ENCODE data around the gene PLD1. TPM values are rescaled to one million over a fixed set of nuclear protein-coding genes. Genes with fewer than 3 reads are reported as not detected.

The PLD1 gene
- total and polyA plus RNA-seq, 2 of the 8 experiments (the other 6 are each of a cell fraction or from before 2014, with no cell fraction given) = 1.2 to 2.6 TPM

GRCh38 chr3:171652932-171653331 lies 157.4 kb downstream of the PLD1 start:
- Histone ChIP-seq H2BK20ac (ENCODE audit: low read length) (no peak overlapping the region), H4K20me1 (replicated peaks in 1 of 2; ENCODE audit: control insufficient read depth in 1 of 2, insufficient read depth in 2 of 2, low read length in 2 of 2) (no peaks in the 10 kb centered on the region), H3K4me2 (ENCODE audit: insufficient read depth in 1 of 2, low read depth in 2 of 2, low read length in 2 of 2) (no peak overlapping the region), H3K4ac (replicated peaks; ENCODE audit: insufficient read length, low read depth, low read length) (no peak overlapping the region), H3K79me2 (ENCODE audit: control insufficient read depth in 1 of 2, insufficient read depth in 2 of 2, low read length in 2 of 2) (no peaks in the 10 kb centered on the region), H2BK12ac (ENCODE audit: low read depth, low read length) (no peak overlapping the region), H4K91ac (replicated peaks; ENCODE audit: insufficient read length, low read length) (no peak overlapping the region), H3K56ac (replicated peaks; ENCODE audit: insufficient read length, low read depth, low read length) (no peak overlapping the region), H2BK15ac (ENCODE audit: low read length) (no peak overlapping the region), H3K4me1 (replicated peaks in 1 of 4; ENCODE audit: control insufficient read depth in 3 of 4, insufficient read depth in 4 of 4, low read length in 3 of 4) (no peaks in the 10 kb centered on the region), H4K5ac (ENCODE audit: insufficient read length, low read depth, low read length) (no peak overlapping the region), H3K79me1 (ENCODE audit: low read depth, low read length) (no peaks in the 10 kb centered on the region), H3K9me3 (ENCODE audit: insufficient read depth in 2 of 2, low read depth in 1 of 2, low read length in 1 of 2) (no peaks in the 10 kb centered on the region), H3K14ac (ENCODE audit: insufficient read length) (no peak overlapping the region), H3K36me3 (ENCODE audit: control insufficient read depth in 2 of 4, insufficient read depth in 4 of 4, low read length in 3 of 4) (no peaks in the 10 kb centered on the region), H2AK5ac (ENCODE audit: low read depth, low read length) (no peak overlapping the region), H3K4me3 (ENCODE audit: extremely low read depth in 1 of 4, insufficient read depth in 2 of 4, low read depth in 3 of 4, low read length in 4 of 4) (no peak overlapping the region), H2AFZ (ENCODE audit: low read length) (no peak overlapping the region), H3K27me3 (replicated peaks in 1 of 4; ENCODE audit: control insufficient read depth in 3 of 4, extremely low read depth in 1 of 4, insufficient read depth in 3 of 4, low read length in 3 of 4) (no peaks in the 10 kb centered on the region), H3K9ac (replicated peaks in 1 of 4; ENCODE audit: extremely low read depth in 1 of 4, low read depth in 3 of 4, low read length in 3 of 4) (no peak overlapping the region), H3K18ac (ENCODE audit: extremely low read depth, low read length) (no peak overlapping the region), H3K23me2 (ENCODE audit: low read depth, low read length) (no peaks in the 10 kb centered on the region), H2BK120ac (replicated peaks; ENCODE audit: low read depth, low read length) (no peak overlapping the region), H3K27ac (ENCODE audit: low read depth, low read length) (no peak overlapping the region), H2BK5ac (ENCODE audit: low read depth, low read length) (no peak overlapping the region), H3K23ac (ENCODE audit: insufficient read length) (no peak overlapping the region), H4K8ac (ENCODE audit: extremely low read depth, insufficient read depth, low read length) (no peak overlapping the region)
- ChIA-PET POLR2A (ENCODE audit: partially characterized antibody) (no interaction called here), CTCF (ENCODE audit: partially characterized antibody) (interaction anchor here (0.7 to 1.2 kb wide), 3 partner anchors 10 to 642 kb away, joined by 3 to 4 read pairs (median 3); no protein-coding TSS in a partner anchor)
- no peak for DNase-seq (ENCODE audit: low read depth in 1 of 2, low spot score in 2 of 2)
- 100% methylated on average over 1 of the region's 1 CpG; no CpG with 5 or more reads in 1 of the 2 experiments for WGBS, 2 experiments (ENCODE audit: extremely low coverage in 1 of 2, insufficient coverage in 1 of 2, insufficient read length in 1 of 2, insufficient replicate concordance in 2 of 2, low coverage in 1 of 2, low lambda C conversion rate in 2 of 2, missing lambda C conversion rate in 1 of 2)
- FAIRE-seq = no peak
- TF ChIP-seq YY1 (IDR thresholded peaks at IDR 0.05; ENCODE audit: low read depth, low read length) (no peak), TEAD4 (IDR thresholded peaks at IDR 0.05; ENCODE audit: low read depth, low read length) (no peak), BCL11A (IDR thresholded peaks at IDR 0.05; ENCODE audit: low read depth in 2 of 2, low read length in 2 of 2) (no peak), POU5F1 (IDR thresholded peaks at IDR 0.05; ENCODE audit: low read depth, low read length) (no peak), SRF (IDR thresholded peaks at IDR 0.05; ENCODE audit: low read depth, low read length) (no peak), CTBP2 (IDR thresholded peaks at IDR 0.05; ENCODE audit: borderline replicate concordance, insufficient read depth, insufficient read length, low read length) (no peak), EZH2 (IDR thresholded peaks at IDR 0.05; ENCODE audit: low read depth, low read length, severe bottlenecking) (no peak), CEBPB (IDR thresholded peaks at IDR 0.05; ENCODE audit: low read depth, low read length) (no peak), FOSL1 (IDR thresholded peaks at IDR 0.05; ENCODE audit: insufficient read depth, low read depth, low read length) (no peak), SP4 (IDR thresholded peaks at IDR 0.05; ENCODE audit: low read length) (no peak), SAP30 (IDR thresholded peaks at IDR 0.05; ENCODE audit: insufficient read depth, insufficient replicate concordance, low read length) (no peak), BACH1 (IDR thresholded peaks at IDR 0.05; ENCODE audit: low read length) (no peak)

All from H1 (cell line).